GM06990 (cell line): ENCODE results near the gene P2RY2.

Experiments used
- DNase-seq: peaks from one replicate; pipeline ENCODE4 v3.0.0-alpha.2; 2011; ENCODE audit not compliant: insufficient read length; ENCODE audit errors: extremely low read depth
- H3K27me3 ChIP-seq: replicated peaks from 2 replicates; pipeline ENCODE4 v1.6.0; 2011; ENCODE audit warnings: low read length; ENCODE audit not compliant: control insufficient read depth, insufficient read depth
- H3K36me3 ChIP-seq: 2 replicates; pipeline ENCODE4 v1.5.1; 2011; ENCODE audit warnings: low read length; ENCODE audit not compliant: control insufficient read depth, insufficient read depth
- H3K4me3 ChIP-seq: replicated peaks from 2 replicates; pipeline ENCODE4 v1.5.1; 2011; ENCODE audit warnings: low read depth, mild to moderate bottlenecking, control low read depth, low read length
- CTCF ChIP-seq: IDR thresholded peaks from 2 replicates; pipeline ENCODE4 v1.5.1; 2011; ENCODE audit warnings: low read length, control low read depth, mild to moderate bottlenecking, inconsistent platforms; ENCODE audit not compliant: insufficient read depth, poor library complexity, severe bottlenecking

Gene P2RY2

GRCh38 chr11:73226297-73227006, 8.4 kb downstream of the P2RY2 start:
- TF ChIP-seq CTCF = no peak
- no peaks in the 10 kb centered on the region; the same call in 1 of the 2 replicates for H3K27me3 ChIP-seq
- no peak overlapping the region for H3K4me3 ChIP-seq
- H3K36me3 ChIP-seq = no peaks in the 10 kb centered on the region
- no peak for DNase-seq

DNA sequence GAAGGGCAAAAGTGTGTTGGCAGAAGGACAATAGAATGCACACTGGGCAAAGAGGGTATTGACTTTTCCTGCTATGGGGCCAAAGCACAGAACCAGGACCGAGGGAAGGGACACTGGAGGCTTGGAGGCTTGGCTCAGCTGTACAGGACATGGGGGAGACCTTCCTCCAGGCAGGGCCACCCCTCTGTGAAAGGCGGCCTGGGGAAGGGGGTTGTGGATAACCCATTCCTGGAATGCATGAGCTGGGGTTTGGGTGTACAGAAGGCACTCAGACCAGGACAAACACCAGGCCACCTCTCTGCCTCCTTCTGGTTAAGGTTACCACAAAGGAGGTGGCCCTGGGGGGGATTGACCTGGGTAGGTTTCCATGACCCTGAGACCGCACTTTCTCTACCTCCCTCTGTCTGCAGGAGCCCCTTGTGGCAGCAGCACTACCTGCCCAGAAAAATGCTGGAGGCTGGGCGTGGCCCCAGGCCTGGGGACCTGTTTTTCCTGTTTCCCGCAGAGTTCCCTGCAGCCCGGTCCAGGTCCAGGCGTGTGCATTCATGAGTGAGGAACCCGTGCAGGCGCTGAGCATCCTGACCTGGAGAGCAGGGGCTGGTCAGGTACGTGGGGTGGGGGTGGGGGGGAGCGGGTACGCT, 9.6 kb downstream of the P2RY2 start:
- Histone ChIP-seq H3K27me3 (no peaks in the 10 kb centered on the region; the same call in 1 of the 2 replicates), H3K36me3 (no peaks in the 10 kb centered on the region), H3K4me3 (no peak overlapping the region)
- no peak for DNase-seq
- TF ChIP-seq CTCF = no peak

GRCh38 chr11:73228268-73229134, 10.4 kb downstream of the P2RY2 start:
- Histone ChIP-seq H3K4me3 (no peak overlapping the region), H3K27me3 (no peaks in the 10 kb centered on the region; the same call in 1 of the 2 replicates), H3K36me3 (no peaks in the 10 kb centered on the region)
- no peak for DNase-seq
- TF ChIP-seq CTCF = no peak

GRCh38 chr11:73229321-73229895, 11.3 kb downstream of the P2RY2 start:
- no peak for TF ChIP-seq CTCF
- Histone ChIP-seq H3K27me3 (no peaks in the 10 kb centered on the region; the same call in 1 of the 2 replicates), H3K4me3 (no peak overlapping the region), H3K36me3 (no peaks in the 10 kb centered on the region)
- DNase-seq = no peak

GRCh38 chr11:73229896-73230875, 12.1 kb downstream of the P2RY2 start:
- TF ChIP-seq CTCF = no peak
- Histone ChIP-seq H3K36me3 (no peaks in the 10 kb centered on the region), H3K27me3 (no peaks in the 10 kb centered on the region; the same call in 1 of the 2 replicates), H3K4me3 (no peak overlapping the region)
- DNase-seq = no peak
